Left lung (tissue), 10 donors: Measurements from ENCODE around the gene SAMD14. TPM values are rescaled to one million over a fixed set of nuclear protein-coding genes. Genes with fewer than 3 reads are reported as not detected.

Experiments
- ATAC-seq: fragments of 200-7000 bp; cut with Tn5 transposase; one replicate; pipeline ENCODE4 v1.9.1; 2020; ENCODE audit warnings: moderate library complexity
- DNase-seq, 4 donors: peaks; one replicate each; pipeline ENCODE4 v3.0.0-alpha.2; 2013 to 2020
- H3K27ac ChIP-seq, 2 donors: fragments of 200-600 bp; sonication (generic) in 1 of 2; one replicate each; pipeline versions ENCODE4 v1.5.0 to v1.8.0; 2020 to 2021
- H3K27me3 ChIP-seq, 2 donors: fragments of 200-600 bp; sonication (generic) in 1 of 2; one replicate each; pipeline versions ENCODE4 v1.5.0 to v1.8.0; 2020 to 2021
- H3K36me3 ChIP-seq, 2 donors: fragments of 200-600 bp; sonication (generic) in 1 of 2; one replicate each; pipeline versions ENCODE4 v1.5.0 to v1.8.0; 2020 to 2021
- H3K4me1 ChIP-seq, 2 donors: fragments of 200-600 bp; one replicate each; pipeline ENCODE4 v1.8.0; 2021
- H3K4me3 ChIP-seq, 2 donors: fragments of 200-600 bp; sonication (generic) in 1 of 2; one replicate each; pipeline versions ENCODE4 v1.5.0 to v1.8.0; 2020 to 2021; ENCODE audit warnings: mild to moderate bottlenecking in 1 of 2
- H3K9me3 ChIP-seq, 2 donors: fragments of 200-600 bp; sonication (generic) in 1 of 2; one replicate each; pipeline versions ENCODE4 v1.5.0 to v1.8.0; 2020 to 2021
- CTCF ChIP-seq, 2 donors: fragments of 200-600 bp; sonication (generic) in 1 of 2; IDR thresholded peaks; one replicate each; pipeline versions ENCODE4 v1.5.0 to v1.8.0; 2021; ENCODE audit warnings: antibody characterized with exemption in 2 of 2
- intact Hi-C, 2 donors: fragments of 100-400 bp; cut with DNase I; formaldehyde crosslinking; loops; one replicate each; pipeline versions ENCODE4 v1.11.2 to v1.14.2; 2022
- polyA plus RNA-seq, 6 donors: library from polyadenylated mRNA; unstranded; fragments of 120-200 nt; gene quantifications; one replicate each; pipeline ENCODE4 v1.2.1, GENCODE V29; 2013; ENCODE audit not compliant: insufficient read length in 6 of 6
- total RNA-seq, 2 donors: library from RNA; stranded (reverse); fragmentation: NEBNext Ultra II Directional; extraction: Animal tissue kit (Norgen Biotek cat#: 25700); gene quantifications; one replicate each; pipeline ENCODE4 v1.2.1, GENCODE V29; 2021
- donor health status: DM: no; HTN: yes; CAD: no.
- donor health status: DM: no; HTN: no; CAD: no.

Gene SAMD14
- total and polyA plus RNA-seq, 8 donors = 8.4 to 21.6 (median 15.8) TPM

- Histone ChIP-seq H3K4me1 (peaks cover 4 to 17% of the 10 kb centered on the region in 2 donors), H3K27ac (no peak overlapping the region), H3K4me3 (no peak overlapping the region), H3K36me3 (peaks cover 0 to 21% of the 10 kb centered on the region in 2 donors), H3K9me3 (no peaks in the 10 kb centered on the region), H3K27me3 (no peaks in the 10 kb centered on the region)
- intact Hi-C loops = no loop called here
- peak in 1 of 4 donors; percentile 32 for DNase-seq
- peak; percentile 8 for ATAC-seq
- no peak for TF ChIP-seq CTCF (IDR thresholded peaks at IDR 0.05)
Measured at GRCh38 chr17:50100921-50101345, 29.0 kb downstream of the SAMD14 start.

GRCh38 chr17:50100480-50100883 lies 29.5 kb downstream of the SAMD14 start:
- Histone ChIP-seq H3K36me3 (peaks cover 0 to 17% of the 10 kb centered on the region in 2 donors), H3K9me3 (no peaks in the 10 kb centered on the region), H3K27me3 (no peaks in the 10 kb centered on the region), H3K4me3 (no peak overlapping the region), H3K4me1 (peaks cover 5 to 22% of the 10 kb centered on the region in 2 donors), H3K27ac (no peak overlapping the region)
- no peak for ATAC-seq
- intact Hi-C loops = no loop called here
- no peak for DNase-seq
- no peak for TF ChIP-seq CTCF (IDR thresholded peaks at IDR 0.05)

GRCh38 chr17:50099003-50099402 lies 31.0 kb downstream of the SAMD14 start:
- H3K4me3 ChIP-seq = no peak overlapping the region
- no peaks in the 10 kb centered on the region for H3K9me3 ChIP-seq
- H3K36me3 ChIP-seq = peaks cover 0 to 12% of the 10 kb centered on the region in 2 donors
- TF ChIP-seq CTCF (IDR thresholded peaks at IDR 0.05) = no peak
- ATAC-seq (no peak), DNase-seq (no peak)
- intact Hi-C loops = no loop called here
- H3K27ac ChIP-seq = no peak overlapping the region
- peaks cover 5 to 32% of the 10 kb centered on the region in 2 donors for H3K4me1 ChIP-seq
- no peaks in the 10 kb centered on the region for H3K27me3 ChIP-seq

GRCh38 chr17:50098583-50098982 lies 31.4 kb downstream of the SAMD14 start:
- peaks cover 5 to 34% of the 10 kb centered on the region in 2 donors for H3K4me1 ChIP-seq
- DNase-seq (no peak), ATAC-seq (no peak)
- no peak overlapping the region for H3K4me3 ChIP-seq
- H3K27ac ChIP-seq = no peak overlapping the region
- no peak for TF ChIP-seq CTCF (IDR thresholded peaks at IDR 0.05)
- intact Hi-C loops = no loop called here
- H3K27me3 ChIP-seq = no peaks in the 10 kb centered on the region
- H3K9me3 ChIP-seq = no peaks in the 10 kb centered on the region
- peaks cover 0 to 12% of the 10 kb centered on the region in 2 donors for H3K36me3 ChIP-seq

- DNase-seq = no peak
- Histone ChIP-seq H3K9me3 (no peaks in the 10 kb centered on the region), H3K4me1 (peaks cover 5 to 34% of the 10 kb centered on the region in 2 donors), H3K27ac (no peak overlapping the region), H3K36me3 (peaks cover 0 to 12% of the 10 kb centered on the region in 2 donors), H3K4me3 (no peak overlapping the region), H3K27me3 (no peaks in the 10 kb centered on the region)
- no peak for ATAC-seq
- intact Hi-C loops = no loop called here
- TF ChIP-seq CTCF (IDR thresholded peaks at IDR 0.05) = no peak
Measured at GRCh38 chr17:50097926-50098325, 32.0 kb downstream of the SAMD14 start.
